HepG2 (cell line): ENCODE measurements around the gene CDH13.

Experiments used
- PAWR ChIP-seq: sonication (generic); formaldehyde crosslinking; IDR thresholded peaks from 2 replicates; pipeline ENCODE4 v1.4.0; 2020; ENCODE audit warnings: missing genetic modification reagents, mild to moderate bottlenecking, borderline replicate concordance
- POLR2AphosphoS5 ChIP-seq: IDR thresholded peaks from 2 replicates; pipeline ENCODE4 v1.6.1; 2012; ENCODE audit warnings: low read depth, low read length
- ZNF264 ChIP-seq: sonication (generic); formaldehyde crosslinking; IDR thresholded peaks from 2 replicates; pipeline ENCODE4 v1.4.0; 2020; ENCODE audit warnings: missing genetic modification reagents
- ZZZ3 ChIP-seq: sonication (generic); formaldehyde crosslinking; IDR thresholded peaks from 2 replicates; pipeline ENCODE4 v1.4.0; 2020; ENCODE audit warnings: missing genetic modification reagents, mild to moderate bottlenecking, borderline replicate concordance
- TF ChIP-seq, protein P1 (sequence below): sonication (generic); formaldehyde crosslinking; IDR thresholded peaks from 2 replicates; pipeline ENCODE4 v1.5.0; 2020; ENCODE audit warnings: mild to moderate bottlenecking, missing genetic modification reagents, moderate library complexity

DNA sequence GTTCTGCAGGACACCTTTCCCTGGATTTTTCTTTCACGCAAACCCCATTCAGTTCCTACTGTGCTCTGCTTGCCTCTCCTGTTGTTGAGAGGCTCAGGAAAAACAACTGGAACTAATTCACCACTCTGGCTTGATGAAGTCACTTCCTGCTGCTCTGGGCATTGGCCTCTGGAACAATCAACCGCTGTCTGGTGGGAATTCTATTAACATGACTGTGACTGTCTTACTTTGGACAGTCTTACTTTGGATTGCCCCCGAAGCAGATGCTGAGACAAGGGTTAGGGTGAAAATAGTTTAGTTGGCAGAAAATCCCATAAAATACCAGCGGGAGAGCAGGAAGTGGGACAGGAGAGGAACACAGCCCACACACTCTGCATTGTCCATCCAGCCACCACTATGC, 1091.0 kb downstream of the CDH13 start:
- TF ChIP-seq PAWR (CRISPR knock-in tag) (no peak), POLR2AphosphoS5 (no peak), ZNF264 (CRISPR knock-in tag) (no peak), ZZZ3 (CRISPR knock-in tag) (no peak)
- TF ChIP-seq, protein P1, sequence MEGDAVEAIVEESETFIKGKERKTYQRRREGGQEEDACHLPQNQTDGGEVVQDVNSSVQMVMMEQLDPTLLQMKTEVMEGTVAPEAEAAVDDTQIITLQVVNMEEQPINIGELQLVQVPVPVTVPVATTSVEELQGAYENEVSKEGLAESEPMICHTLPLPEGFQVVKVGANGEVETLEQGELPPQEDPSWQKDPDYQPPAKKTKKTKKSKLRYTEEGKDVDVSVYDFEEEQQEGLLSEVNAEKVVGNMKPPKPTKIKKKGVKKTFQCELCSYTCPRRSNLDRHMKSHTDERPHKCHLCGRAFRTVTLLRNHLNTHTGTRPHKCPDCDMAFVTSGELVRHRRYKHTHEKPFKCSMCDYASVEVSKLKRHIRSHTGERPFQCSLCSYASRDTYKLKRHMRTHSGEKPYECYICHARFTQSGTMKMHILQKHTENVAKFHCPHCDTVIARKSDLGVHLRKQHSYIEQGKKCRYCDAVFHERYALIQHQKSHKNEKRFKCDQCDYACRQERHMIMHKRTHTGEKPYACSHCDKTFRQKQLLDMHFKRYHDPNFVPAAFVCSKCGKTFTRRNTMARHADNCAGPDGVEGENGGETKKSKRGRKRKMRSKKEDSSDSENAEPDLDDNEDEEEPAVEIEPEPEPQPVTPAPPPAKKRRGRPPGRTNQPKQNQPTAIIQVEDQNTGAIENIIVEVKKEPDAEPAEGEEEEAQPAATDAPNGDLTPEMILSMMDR (CRISPR knock-in tag), result no peak
